DMS53 treated with DMSO at 0.1 percent for 48 hours (cell line): ENCODE measurements around the gene GARS1.
A peak's percentile ranks its signal among the peaks of the same experiment; 100 is the strongest.
"Not testable (repeated sequence)": the region's sequence is repeated elsewhere in the genome, so short reads cannot be mapped to it uniquely, and the experiment has no call there.

ENCODE experiments used
- DNase-seq: peaks from one replicate; lab custom pipeline; 2025; ENCODE audit not compliant: unreplicated experiment; lab: John Stamatoyannopoulos, UW

The GARS1 gene

GRCh38 chr7:30572212-30572841, 22.4 kb upstream of the GARS1 start:
- DNase-seq = peak; percentile 24

DNA sequence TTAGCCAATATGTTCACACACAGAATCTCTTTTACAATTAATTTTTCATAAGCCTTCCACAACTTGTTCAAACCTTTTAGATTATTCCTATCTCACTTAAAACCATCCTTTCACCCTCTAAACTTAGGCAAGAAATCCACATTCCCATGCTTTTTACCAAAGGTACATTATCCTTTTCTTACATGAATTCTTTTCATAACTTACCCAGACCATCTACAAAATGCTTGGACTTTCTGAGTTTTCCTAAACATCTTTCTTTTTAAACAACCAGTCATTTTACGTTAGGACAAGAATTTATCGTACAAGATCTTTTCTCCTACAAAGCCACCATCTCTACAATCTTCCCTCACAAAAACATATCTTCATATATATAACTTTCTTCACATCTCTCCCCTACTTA, 18.8 kb upstream of the GARS1 start:
- DNase-seq = no peak

DNA sequence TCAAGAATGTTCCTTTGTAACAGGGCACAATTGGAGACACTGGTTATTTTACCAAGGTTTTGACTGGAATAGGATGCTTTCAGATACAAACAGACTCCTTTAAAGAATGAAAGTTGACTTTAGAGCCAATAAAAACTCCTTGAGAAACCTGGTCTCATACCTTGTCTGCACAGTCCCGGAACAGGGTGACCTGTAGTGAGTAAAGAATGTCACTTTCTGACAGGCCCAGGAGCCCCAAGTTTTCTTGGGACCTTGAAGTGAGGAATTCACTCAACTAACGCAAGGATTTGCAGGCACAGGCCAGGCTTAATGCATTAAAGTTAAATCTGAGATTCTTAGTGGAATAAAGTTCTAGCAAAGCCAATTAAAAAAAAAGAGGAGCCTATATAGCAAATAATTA, 11.5 kb upstream of the GARS1 start:
- DNase-seq = no peak

- DNase-seq = no peak
Observed at GRCh38 chr7:30584415-30584814, 10.3 kb upstream of the GARS1 start.

DNA sequence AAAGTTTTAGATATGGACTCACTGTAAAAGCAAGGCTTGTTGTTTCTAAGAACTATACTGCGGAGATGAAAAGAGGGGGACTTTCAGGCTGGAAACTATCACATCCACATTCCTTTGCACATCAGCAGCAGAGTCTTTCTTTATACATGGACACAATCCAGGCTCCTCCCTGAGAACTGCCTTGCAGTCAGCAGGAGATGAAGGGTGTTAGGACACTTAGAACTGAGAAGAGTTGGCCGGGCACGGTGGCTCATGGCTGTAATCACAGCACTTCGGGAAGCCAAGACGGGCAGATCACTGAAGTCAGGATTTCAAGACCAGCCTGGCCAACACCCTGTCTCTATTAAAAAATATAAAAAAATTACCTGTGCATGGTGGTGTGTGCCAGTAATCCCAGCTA, 9.7 kb upstream of the GARS1 start:
- DNase-seq = no peak

GRCh38 chr7:30585675-30586074, 9.0 kb upstream of the GARS1 start:
- no peak for DNase-seq

- not testable (repeated sequence) for DNase-seq
Observed at GRCh38 chr7:30587547-30587946, 7.1 kb upstream of the GARS1 start.

DNA sequence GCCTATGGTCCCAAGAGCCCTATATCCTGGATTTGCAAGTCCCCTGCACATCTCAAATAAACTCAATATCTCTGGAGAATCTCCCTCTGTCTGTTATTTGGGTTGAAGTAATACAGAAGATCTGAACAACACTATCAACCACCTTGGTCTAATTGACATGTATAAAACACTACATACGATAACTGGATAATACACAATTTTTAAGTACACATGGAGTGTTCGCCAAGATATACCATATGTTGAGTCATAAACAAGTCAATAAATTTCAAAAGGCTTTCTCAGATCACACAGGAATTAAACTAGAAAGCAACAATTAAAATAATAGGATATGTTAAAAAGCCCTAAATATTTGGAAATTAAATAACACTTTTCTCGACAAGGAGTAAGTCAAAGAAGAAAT, 5.6 kb upstream of the GARS1 start:
- no peak for DNase-seq

GRCh38 chr7:30594048-30594539, 584 bp upstream of the GARS1 start:
- peak; percentile 91 for DNase-seq

DNA sequence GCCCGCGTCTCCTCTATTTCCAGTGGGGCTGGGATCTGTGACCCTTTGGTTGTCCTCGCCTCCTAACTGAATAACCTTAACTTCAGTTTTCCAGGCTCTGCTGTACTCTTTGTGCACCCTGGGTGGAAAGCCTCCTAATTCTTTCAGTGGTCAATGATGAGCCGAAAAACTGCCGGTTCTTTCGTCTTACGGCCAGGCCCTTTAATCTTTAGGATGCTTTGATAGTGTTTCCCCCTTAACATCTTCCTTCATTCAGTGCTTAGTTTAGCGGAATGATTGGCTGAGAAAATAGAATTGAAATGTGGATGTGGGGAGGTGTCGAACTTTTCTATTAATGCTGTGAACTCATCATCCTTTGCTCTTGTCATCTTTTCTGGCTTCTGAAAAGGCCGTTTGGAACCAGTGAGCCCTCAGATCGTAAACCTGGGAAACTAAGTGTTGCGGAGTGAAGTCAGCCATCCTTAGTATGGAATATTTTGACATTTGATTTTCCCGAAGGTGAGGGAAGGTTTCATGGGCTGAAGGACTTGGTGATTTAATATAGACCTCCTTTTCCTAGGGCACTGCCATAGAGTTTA, 847 bp downstream of the GARS1 start:
- no peak for DNase-seq

DNA sequence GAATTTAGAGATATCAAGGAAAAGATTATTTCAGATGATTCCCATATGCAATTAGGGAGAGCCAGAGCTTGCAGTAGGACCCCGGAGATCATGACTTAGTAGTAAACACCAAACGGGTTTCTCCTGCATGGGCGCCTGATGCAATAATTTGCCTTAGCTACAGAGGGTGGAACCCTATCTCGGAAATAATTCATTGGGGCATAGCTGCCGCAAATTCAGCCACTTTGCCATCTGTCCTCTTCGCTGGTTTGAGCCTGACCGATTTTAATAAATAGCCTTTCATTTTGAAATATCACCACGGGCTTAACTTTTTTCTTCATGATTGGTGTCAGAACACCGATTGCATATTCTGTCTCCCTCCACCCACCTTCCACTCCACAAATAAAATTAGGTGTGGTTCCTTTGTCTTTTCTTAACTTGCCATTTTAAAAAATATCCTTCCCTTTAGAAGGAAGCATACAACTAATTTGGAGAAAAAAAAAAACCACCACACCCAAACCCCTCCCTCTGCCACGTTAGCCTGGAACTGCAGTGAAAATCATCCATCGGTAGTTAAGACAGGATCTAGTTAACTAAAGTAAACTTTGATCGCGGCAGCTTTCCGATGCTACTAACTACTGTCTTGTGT, 1.4 kb downstream of the GARS1 start:
- DNase-seq = peak; percentile 62

- no peak for DNase-seq
Observed at GRCh38 chr7:30596721-30597120, 2.0 kb downstream of the GARS1 start.

DNA sequence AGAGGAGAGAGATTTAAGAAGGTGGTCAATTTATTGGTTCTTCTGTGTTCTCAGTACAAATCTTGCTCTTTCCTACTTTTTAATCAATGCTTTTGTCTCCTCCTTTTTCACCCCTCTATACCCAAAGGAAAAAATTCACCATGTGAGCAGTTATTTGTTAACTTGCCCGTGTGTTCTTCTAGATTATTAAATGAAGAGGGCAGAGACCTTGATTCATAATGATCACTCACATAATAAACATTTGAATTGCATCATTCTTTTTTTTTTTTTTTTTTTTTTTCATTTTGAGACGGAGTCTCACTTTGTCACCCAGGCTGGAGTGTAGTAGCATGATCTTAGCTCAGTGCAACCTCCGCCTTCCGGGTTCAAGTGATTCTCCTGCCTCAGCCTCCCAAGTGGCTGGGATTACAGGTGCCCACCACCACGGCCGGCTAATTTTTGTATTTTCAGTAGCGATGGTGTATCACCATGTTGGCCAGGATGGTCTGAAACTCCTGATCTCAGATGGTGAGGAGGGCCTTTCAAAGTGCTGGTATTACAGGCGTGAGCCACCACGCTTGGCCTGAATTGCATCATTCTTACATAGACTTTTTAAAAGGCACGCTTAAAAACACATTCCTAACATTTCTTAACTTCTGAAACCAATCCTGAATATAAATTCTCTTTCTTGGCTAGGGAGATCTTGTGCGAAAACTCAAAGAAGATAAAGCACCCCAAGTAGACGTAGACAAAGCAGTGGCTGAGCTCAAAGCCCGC, 3.6 kb downstream of the GARS1 start:
- no peak for DNase-seq

GRCh38 chr7:30604901-30605300, 10.2 kb downstream of the GARS1 start:
- DNase-seq = no peak

GRCh38 chr7:30605832-30606231, 11.2 kb downstream of the GARS1 start:
- DNase-seq = no peak

- DNase-seq = no peak
Observed at GRCh38 chr7:30612658-30613265, 18.1 kb downstream of the GARS1 start.

DNA sequence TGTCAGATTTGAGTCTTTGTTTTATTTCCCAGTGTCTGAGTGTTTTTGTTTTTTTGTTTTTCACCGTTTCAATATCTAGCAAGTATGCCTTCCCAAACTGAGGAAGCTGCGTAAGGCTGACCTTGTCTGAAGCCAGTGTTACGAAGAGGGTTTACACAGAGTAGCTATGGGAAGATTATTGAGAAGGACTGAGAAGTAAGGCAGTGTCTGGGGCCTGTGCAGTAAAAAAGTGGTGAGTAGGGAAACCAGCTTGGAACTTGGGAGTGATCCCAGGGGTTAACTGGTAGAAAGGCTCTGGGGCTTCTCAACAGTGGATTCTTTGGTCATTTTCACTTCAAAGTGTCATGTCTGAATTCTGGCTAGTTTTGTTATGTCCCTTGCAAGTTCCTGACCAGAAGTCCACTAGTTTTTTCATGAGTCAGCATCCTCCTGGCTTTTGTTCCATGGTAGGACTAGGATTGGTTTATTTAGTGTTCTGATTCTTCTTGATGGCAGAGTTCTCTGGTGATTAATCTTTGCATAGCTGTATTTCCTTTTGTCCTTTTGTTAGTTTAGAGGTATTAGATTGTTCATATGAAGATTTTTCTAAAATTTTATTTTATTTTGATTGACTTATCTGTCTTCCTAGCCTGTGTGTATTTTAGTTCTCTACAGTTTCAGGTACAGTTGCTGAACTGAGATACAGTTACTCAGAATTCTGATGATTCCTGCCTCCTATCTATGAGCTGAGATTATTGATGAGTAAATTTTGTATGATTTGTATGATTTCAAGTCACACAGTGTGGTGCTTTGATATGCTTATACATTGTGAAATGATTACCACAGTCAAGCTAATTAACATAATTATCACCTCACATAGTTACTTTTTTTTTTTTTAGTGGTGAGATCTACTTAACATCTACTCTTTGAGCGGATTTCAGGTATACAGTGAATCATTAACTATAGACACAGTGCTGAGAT, 19.0 kb downstream of the GARS1 start:
- no peak for DNase-seq

DNA sequence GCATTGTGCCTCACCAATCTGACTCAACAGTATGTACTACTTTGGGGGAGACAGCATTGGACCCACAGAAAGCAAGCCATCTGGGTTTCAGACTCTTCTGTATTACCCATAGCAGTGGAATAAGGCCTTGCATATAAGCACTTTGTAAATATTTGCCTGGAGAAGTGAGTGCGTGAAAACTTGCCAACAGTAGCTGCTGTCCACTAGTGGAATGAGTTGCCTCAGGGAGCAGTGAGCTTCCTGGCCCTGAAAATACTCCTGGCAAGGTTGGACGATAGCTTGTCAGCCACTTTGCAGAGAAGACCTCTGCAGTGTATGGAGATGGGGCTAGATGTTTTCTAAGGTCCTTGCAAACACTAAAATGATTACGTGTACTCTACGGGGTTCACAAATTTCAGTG, 21.6 kb downstream of the GARS1 start:
- DNase-seq = no peak

DNA sequence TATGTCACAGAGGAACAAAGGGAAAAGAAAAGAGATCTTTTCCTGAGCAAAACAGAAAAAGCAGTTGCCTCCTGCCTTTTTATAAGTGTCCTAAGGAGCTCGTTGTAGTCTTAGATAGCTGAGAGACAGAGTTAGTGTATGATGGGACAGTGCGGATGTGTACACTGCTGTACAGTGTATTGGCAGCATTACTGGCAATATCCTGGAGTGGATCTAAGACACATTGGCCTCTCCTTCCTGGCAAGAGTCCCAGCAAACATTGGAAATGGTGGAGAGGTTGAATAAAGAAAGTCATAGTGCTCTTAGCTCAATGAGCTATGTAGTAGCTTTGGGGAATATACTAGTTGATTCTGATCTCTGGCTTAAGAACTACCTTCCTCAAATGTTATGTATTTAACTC, 22.7 kb downstream of the GARS1 start:
- DNase-seq = no peak

- DNase-seq = no peak
Observed at GRCh38 chr7:30618080-30618676, 23.5 kb downstream of the GARS1 start.
